Effector CD4-positive, alpha-beta T cell (primary cell): ENCODE data around the gene PDSS2.

Experiments used
- DNase-seq: peaks from one replicate; pipeline ENCODE4 v3.0.0-alpha.2; 2020

The PDSS2 gene

DNA sequence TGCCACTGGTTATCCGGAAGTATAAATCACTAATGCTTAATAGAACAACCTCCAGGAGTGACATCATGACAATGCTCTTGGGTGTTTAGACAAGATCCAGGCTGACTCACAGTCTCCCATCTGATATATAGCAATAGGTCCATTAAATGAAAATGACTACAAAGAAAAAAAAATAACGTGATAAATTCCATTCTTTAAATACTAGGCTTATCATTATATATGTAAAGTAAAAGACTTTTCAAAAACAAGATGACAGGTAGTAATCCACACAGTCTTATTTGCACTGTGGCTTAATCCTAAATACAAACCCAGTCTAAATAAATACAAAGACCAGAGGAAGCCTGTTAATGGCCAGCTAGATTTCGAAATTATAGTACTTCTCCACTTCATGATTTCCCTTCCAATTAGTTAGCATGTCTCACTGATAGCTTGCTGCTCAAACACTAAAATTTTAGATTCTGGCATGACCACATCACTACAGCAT, 195.0 kb downstream of the PDSS2 start:
- DNase-seq: no peak

DNA sequence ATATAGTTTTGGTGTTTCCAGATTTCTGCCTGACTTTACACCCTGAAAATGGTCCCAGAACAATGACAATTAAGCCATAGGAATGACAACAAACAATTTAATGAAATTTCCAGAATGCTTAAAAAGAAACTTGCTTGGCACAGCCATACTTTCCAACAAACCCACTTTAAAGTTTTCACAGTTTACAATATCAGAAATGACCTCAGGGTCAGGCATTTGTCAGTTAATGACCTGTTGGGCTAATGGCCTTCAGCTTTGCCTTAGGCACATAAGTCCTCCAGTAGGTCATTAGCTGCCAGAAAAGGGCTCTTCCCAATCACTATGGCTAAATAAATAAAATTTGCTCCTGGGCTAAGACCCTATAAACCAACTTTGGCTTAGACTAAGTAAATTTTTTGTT, 199.4 kb downstream of the PDSS2 start:
- no peak for DNase-seq

DNA sequence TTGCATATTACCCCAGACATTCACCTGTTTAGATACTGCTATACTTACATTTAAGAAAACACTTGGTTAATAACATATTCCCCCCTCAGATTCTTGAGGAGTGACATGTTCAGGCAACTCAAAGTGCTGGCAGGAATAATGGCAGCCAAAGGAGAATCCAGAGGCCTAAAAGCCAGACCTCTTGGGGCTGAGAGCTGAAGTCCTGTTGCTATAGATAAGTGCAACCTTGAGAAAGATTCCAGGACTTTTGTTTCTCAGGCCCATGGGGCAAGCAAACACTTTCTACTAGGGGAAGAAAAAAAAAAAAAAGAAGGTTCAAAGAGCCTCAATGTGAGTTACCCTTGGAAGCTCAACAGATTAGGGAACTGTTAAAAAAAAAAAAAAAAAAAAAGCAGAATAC, 211.2 kb downstream of the PDSS2 start:
- DNase-seq: no peak

DNA sequence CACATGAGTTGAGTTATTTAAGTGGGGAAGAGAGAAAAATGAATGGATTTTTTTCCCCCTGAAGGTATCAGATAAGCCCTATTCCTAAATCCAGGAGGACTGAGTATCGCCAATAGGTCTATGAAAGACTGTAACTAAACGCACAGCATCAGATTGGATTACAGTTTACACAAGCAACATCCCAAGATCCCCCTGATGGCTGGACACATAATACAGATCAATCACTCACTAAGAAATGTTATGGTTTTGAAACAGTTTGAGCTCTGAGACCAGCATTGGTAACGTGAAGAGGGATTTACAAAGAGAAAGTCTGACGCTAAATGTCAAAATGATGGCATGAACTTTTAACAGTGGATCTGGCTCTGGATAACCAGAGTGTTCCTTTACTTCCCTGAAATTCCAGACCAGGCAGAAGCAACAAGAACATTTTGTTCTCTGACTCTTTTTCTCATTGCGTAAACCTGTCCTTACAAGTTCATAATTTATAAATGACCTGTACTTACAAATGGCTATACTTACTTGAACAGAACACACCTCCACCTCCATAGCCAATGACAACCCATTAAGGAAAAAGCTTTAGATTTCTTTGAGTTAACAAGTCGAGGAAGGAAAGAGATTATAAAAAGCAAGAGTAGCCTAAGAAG, 212.3 kb downstream of the PDSS2 start:
- no peak for DNase-seq

DNA sequence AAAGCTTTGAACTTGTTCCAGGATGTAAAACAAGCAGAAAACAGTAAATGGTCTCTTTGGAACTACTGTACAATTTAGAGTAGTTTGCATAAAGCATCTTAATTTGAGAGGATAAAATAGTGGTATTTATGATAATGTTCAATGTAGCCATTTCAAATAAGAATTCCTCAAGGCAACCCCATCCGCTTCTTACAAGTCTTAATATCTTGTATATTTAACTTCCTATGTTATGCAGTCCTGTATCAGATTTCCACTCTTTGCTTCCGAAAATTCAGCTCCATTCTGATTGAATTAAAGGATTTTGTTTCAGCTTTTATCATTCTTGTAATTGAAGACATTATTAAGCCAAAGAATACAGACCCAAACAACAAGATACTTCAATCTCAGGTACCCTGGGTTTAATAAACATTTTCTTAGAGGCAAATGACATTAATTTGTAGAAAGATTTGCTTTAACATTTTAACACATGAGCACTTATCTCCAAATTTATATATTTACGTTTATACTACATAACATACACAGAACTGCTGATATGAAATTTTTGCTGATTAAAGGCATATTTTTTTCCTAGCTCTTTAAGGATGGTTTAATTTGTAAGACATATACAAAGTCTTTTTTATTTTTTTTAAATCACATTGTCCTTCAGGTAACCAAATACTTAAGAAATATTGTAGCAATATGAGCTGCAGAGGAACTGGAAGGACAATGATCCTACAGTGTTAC, 213.0 kb downstream of the PDSS2 start:
- DNase-seq: no peak

DNA sequence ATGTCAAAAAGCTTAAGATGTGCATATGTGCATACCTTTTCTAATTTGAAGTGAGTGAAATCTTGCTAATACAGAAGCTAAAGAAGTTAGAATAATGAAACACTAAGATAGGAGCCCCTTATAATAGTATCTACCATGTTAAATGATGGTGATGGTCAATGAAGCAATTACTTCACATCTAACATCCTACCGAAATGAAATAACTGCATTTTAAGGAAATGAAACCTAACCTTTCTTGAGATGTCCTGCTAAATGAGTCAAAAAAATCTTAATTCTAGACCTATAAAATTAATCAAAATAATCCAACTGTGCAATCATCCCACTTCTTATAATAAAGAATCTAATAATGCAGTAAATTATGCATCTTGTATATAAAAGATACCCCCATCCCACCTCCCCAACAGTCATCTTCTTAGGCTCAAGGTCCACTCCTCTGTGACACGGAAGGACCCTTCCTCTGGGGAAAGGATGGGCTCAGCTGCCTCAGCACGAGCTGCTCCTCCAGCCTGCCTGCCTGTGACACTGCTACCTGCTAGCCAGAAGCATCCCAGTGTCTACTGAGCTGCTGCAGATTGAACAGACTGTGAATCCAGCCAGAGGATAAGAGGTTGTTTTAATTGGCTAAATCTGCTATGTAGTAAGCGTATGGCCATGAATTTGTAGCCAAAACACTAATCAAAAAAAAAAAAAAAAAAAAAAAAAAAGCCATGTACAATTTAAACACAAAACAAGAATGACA, 214.5 kb downstream of the PDSS2 start:
- DNase-seq: no peak

DNA sequence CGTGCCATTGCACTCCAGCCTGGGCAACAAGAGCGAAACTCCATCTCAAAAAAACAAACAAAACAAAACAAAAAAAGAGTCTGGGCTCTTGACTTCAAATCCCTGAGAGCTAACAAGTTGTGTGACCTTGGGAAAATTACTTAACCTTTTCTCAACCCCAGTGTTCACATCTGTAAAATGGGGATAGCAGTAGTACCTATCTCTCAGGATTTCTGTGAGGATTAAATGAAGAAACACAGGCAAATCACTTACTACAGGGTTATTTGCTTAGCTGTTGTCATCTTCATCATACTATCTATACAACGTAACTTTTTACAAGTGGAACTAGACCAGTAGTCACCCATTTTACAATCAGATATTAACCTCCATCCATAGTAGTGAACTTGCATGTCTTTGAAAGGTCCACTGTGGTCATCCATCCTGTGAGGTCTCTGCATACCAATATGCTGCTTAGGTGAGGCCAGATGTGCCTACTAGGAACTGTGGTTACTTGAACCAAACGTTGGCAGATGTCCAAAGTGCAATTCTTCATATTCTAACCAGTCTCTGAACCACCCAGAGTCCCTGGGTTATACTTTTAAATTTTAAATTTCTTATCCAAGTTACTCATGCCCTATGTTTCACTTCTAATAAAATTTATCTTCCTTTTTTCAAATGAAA, 215.2 kb downstream of the PDSS2 start:
- no peak for DNase-seq

DNA sequence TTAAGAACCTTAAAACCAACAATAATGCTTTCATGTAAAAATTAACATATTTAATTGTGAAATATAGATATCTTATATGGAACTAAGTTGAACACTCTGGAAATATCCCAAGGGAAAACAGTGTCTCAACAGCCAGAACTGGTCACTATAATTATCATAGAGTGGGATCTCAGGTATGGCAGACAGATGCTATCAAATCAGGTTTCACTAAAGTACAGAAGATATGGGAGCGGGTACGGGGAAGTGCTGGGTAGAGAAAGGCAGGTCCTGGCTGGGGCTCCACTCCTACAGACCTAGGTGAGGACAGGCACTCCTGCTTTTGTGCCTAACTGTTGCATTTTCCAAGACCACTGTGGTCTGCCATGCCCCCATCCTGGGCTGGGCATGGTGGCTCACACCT, 215.9 kb downstream of the PDSS2 start:
- DNase-seq: no peak

DNA sequence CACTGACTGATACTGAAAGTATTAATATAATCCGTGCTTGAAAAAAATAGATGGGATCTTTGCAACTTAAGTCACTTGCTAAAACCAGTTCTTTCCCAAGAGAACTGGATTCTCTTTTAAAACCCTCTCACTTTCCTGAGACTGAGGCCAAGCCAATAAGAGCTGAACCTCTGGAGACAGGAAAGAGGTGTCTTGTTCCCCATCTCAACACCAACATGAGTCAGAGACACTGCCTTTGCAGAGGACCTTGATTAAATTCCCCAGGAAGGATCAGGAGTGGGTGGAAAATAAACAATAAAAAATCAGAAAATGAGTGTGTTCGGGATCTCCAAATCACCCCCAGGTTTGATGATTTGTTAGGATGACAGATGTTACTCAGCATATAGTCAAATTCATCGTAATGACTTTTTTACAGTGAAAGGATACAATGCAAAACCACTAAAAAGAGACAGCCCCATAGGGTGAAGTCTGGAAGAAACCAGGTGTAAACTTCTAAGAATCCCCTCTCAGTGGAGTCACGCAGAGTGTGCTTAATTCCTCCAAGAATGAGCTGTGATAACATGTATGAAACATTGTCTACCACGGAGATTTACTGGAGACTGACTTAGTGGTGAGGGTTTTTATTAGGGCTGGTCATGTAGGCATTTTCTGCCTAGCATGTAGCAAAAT, 221.2 kb downstream of the PDSS2 start:
- no peak for DNase-seq

DNA sequence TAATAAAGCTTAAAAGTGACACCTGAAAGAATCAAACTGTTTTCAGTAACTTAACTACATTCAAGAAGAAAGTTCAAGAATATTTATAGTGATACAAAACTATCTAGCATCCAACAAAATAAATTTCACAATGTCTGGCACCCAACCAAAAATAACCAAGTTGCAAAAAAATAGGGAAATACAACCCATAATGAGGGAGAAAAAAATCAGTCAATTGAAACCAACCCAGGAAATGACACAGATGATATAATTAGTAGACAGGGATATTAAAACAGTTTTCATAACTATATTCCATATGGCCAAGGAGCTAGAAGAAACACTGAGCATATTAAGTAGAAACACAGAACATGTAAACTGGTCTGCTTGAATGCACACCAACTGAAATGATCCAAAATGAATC, 223.9 kb downstream of the PDSS2 start:
- no peak for DNase-seq

DNA sequence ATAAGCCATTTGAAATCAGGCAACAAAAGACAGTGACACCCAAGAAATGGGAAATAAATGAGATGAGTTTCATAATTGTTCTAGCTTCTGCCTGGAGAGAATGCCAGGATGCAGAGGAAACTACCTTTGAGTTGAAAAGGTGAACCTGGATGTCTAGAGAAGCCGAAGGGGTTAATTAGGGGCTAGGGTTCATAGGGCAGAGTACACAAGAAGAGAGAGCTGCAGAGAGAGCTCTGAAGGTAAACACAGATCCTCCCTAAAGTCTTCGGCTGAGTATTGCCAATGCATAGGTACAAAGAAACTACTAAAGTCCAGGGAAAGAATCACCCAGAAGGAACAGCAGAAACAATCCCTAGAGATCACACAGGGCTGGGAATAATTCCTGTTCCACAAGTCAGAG, 224.4 kb downstream of the PDSS2 start:
- no peak for DNase-seq

DNA sequence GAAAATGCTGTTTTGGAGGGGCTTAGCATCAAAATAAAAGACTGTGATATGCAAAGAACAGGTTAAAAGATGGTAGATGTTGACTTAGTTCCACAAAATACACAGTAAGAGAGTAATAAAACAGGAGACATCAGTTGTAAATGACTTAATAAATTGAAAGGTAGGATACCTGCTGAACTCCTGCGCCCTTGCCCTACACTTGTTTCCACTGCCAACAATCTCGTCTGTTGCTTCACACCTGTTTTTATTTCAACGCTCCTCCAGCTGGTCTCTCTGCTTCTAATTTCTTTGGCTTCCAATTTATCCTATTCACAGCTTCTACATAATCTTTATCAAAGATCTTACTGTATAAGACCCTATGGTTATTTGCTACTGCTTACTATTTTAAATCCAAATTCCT, 228.1 kb downstream of the PDSS2 start:
- DNase-seq: no peak

DNA sequence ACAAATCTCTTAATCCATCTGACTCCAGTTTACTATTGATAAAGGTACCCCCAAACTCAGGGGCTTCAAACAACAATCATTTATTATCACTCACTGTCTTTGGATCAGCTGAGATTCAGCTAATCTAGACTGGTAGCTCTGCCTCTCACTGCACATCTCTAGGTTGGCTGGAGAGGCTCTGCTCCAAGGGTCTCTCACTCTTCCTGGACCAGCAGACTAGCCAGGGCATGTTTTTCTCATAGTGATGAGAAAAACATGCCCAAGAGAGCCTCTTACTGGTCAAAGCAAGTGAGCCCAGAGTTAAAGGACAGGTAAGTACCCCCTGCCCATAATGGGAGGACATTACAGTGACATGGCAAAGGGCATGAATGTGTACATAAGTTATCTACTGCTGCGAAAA, 228.9 kb downstream of the PDSS2 start:
- no peak for DNase-seq

DNA sequence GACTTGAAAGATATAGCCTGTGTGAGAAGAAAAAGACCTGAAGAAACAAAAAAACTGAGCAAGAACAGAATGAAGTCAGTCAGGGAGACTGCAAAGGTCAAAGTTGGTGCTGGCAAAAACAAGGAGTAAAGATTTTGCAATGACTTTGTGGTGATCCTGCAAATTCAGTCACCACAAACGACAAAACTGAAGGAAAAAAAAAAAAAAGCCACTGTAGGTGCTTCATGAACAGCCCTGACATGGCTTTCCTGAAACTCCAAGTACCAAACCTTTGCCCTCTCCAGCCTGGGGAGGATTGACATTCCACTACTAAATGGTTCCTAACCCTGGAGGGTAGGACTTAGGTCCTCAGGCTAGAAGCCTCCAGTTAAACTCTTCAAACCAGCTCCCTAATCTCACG, 229.3 kb downstream of the PDSS2 start:
- no peak for DNase-seq

DNA sequence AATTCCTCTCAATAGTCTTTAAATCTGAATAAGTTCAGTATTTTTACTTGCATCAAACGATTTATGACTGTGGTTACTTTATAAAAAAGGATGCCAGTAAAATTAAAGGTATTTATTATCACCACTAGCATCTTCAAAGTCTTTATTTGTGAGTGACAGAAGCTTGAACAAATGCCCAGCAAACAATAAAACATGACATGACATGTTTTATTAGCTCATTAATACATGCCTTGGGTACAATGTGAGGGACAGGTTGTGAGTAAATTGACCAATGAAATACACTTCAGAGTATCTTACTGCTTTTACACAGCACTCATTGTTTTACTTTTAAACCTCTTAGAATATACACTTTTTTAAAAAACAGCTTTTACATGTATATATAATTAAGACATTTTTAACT, 230.6 kb downstream of the PDSS2 start:
- no peak for DNase-seq

DNA sequence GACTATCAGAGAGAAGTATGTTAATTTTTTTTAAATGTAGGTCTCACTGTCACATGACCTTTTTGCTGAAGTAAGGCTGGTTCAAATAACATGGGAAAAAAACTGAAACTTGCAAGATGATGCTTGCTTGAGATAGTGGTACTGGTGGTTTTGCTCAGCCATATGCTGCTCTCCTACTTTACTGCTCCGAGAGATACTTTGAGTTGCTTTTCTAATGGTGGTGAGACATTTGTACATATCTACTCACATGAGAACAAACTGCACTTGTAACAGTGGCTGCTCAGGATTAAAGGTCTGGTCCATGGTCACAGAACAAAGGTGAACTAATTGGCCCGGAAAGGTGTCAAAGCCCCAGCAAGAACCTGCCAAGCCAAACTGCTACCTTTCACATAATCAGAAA, 237.8 kb downstream of the PDSS2 start:
- DNase-seq: no peak

DNA sequence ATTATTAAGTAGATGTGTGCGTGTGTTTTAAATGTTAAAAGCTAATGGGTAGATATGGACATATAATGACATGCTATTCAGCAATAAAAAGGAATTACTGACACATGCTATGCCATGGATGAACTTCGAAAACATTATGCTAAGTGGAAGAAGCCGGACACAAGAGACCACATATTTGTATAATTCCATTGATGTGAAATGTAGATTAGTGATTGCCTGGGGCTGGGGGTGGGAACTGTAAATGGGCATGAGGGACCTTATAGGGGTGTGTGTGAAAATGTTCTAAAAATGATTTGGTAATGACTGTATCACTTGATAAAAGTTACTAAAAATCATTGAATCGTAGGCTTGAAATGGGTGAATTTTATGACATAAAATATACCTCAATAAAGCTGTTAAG, 239.5 kb downstream of the PDSS2 start:
- DNase-seq: no peak

DNA sequence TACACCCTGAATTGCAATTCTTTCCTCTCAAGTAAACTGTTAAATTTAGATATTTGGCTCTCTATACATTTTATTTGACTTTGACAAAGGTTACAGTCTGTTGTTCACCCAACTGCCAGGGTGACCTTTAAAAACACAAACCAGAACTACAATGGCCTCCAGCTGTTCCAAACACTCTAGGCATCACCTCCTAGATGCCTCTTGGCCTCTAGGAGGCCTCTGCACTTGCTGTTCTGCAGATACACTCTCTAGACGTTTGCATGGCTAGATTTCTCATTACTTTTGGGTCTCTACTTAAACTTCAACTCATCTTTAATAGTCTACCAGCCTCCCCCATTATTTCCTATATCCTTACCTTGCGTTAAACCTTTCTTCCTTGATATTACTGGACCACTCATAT, 241.2 kb downstream of the PDSS2 start:
- no peak for DNase-seq

DNA sequence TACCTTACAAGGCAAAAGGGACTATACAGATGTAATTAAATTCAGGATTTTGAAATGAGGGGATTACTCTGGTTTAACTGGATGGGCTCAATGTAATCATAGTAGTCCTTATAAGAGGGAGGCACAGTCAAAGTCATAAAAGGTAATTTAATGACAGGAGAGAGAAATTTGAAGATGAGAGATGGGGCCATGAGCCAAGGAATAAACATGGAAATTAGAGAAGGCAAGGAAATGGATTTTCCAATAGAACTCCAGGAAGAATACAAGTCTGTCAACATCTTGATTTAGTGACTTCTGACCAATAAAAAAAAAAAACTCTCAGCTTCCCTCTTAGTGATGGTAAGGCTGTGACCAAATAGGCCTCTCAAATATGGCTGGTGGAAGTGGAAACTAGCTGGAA, 242.1 kb downstream of the PDSS2 start:
- no peak for DNase-seq

DNA sequence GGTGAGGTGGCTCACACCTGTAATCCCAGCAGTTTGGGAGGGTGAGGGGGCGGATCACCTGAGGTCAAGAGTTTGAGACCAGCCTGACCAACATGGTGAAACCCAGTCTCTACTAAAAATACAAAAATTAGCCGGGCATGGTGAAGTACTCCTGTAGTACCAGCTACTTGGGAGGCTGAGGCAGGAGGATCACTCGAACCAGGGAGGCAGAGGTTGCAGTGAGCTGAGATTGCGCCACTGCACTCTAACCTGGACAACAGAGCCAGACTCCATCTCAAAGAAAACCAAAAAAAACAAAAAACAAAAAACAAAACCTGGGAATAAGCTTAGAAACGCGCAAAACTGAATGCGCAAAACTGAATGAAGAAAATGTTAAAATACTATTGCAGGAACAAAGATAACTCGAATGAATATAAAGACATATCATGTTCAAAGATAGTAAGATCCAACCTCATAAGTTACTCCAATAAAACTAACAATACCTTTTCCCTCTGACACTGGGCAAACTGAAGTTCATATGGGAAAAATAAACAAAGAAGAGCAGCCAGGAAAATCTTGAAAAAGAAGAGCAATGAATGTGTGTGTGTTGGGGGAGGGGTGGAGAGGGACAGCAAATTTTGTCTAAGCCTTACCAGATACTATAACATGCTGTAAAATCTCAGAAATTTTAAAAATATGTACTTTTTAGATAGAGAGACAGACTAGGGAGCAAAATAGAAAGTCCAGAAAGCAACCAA, 243.0 kb downstream of the PDSS2 start:
- no peak for DNase-seq

DNA sequence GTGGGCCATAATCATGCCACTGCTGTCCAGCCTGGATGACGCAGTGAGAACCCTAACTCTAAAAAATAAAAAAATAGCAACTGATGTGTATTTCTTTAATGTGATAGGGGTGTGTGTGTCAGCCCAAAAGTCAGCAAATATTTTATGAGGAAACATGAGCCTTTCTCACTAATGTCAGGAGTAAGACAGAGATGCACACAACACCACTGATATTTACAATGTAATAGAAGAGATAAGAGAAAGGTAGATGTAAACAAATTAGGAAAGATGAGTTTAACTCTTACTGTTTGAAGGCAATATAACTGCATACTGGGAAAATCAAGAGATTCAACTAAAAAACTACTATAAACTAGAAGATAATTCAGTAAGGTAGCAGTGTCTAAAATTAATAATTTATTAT, 244.0 kb downstream of the PDSS2 start:
- DNase-seq: no peak

DNA sequence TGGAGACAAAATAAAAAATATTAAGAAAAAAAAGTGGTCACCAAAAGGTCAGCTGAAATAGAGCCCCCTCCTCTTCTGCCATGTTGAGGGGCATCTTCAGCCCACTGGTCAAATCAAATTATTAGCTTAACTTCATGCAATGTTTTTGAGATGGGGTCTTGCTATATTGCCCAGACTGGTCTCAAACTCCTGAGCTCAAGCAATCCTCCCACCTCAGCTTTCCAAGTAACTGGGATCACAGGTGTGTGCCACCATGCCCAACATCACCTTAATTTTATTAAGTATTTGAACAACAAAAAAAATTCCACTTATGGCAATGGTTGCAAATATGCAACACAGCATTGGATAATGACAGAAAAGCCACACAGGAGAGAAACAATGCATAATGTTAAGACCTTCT, 244.7 kb downstream of the PDSS2 start:
- DNase-seq: no peak
